HFFc6 (cell line): Measurements from ENCODE around the gene ATRN. TPM values are rescaled to one million over a fixed set of nuclear protein-coding genes. Genes with fewer than 3 reads are reported as not detected.
"Not testable (repeated sequence)": the region's sequence is repeated elsewhere in the genome, so short reads cannot be mapped to it uniquely, and the experiment has no call there.

Source experiments
- DNase-seq: peaks from one replicate; pipeline ENCODE4 v3.0.0-alpha.2; 2018
- H3K27ac Mint-ChIP-seq: 2 replicates; pipeline ENCODE4 v1.8.0; 2020; ENCODE audit warnings: mild to moderate bottlenecking, mixed read lengths
- H3K27me3 Mint-ChIP-seq: 2 replicates; pipeline ENCODE4 v1.8.0; 2021; ENCODE audit warnings: mild to moderate bottlenecking, moderate library complexity, mixed read lengths; ENCODE audit not compliant: insufficient read depth
- H3K36me3 Mint-ChIP-seq: 2 replicates; pipeline ENCODE4 v1.8.0; 2021; ENCODE audit warnings: low read depth, mixed read lengths
- H3K4me1 Mint-ChIP-seq: 2 replicates; pipeline ENCODE4 v1.8.0; 2020; ENCODE audit warnings: low read depth, mixed read lengths
- H3K4me3 Mint-ChIP-seq: 2 replicates; pipeline ENCODE4 v1.8.0; 2020; ENCODE audit warnings: mild to moderate bottlenecking, moderate library complexity, mixed read lengths
- H3K9me3 Mint-ChIP-seq: 2 replicates; pipeline ENCODE4 v1.8.0; 2020; ENCODE audit warnings: mild to moderate bottlenecking, mixed read lengths
- total RNA-seq, 6 experiments: library from RNA; stranded (reverse); fragmentation: NEBNext Ultra II Directional; extraction: Animal tissue kit (Norgen Biotek cat#: 25700); gene quantifications; 2 replicates in 1 of 6; 3 replicates in 5 of 6; pipeline ENCODE4 v1.2.3, GENCODE V29; 2021
- TF ChIP-seq, protein P1 (sequence below): fragments of 200-600 bp; sonication (generic); IDR thresholded peaks from 2 replicates; pipeline ENCODE4 v1.5.0; 2021; ENCODE audit warnings: antibody characterized with exemption, mild to moderate bottlenecking

Gene ATRN
- total RNA-seq, 6 experiments from 2014 or later, result 27.5 to 33.0 (median 29.6) TPM

GRCh38 chr20:3471397-3472021 is 691 bp downstream of the ATRN start:
- Mint-ChIP-seq H3K9me3 (no peaks in the 10 kb centered on the region), H3K27me3 (peaks cover 3% of the 10 kb centered on the region), H3K27ac (peak overlapping the region; percentile 58), H3K4me1 (peaks cover 26% of the 10 kb centered on the region), H3K4me3 (peak overlapping the region; percentile 91), H3K36me3 (no peaks in the 10 kb centered on the region)
- TF ChIP-seq, protein P1, sequence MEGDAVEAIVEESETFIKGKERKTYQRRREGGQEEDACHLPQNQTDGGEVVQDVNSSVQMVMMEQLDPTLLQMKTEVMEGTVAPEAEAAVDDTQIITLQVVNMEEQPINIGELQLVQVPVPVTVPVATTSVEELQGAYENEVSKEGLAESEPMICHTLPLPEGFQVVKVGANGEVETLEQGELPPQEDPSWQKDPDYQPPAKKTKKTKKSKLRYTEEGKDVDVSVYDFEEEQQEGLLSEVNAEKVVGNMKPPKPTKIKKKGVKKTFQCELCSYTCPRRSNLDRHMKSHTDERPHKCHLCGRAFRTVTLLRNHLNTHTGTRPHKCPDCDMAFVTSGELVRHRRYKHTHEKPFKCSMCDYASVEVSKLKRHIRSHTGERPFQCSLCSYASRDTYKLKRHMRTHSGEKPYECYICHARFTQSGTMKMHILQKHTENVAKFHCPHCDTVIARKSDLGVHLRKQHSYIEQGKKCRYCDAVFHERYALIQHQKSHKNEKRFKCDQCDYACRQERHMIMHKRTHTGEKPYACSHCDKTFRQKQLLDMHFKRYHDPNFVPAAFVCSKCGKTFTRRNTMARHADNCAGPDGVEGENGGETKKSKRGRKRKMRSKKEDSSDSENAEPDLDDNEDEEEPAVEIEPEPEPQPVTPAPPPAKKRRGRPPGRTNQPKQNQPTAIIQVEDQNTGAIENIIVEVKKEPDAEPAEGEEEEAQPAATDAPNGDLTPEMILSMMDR, result no peak
- DNase-seq, result no peak

DNA sequence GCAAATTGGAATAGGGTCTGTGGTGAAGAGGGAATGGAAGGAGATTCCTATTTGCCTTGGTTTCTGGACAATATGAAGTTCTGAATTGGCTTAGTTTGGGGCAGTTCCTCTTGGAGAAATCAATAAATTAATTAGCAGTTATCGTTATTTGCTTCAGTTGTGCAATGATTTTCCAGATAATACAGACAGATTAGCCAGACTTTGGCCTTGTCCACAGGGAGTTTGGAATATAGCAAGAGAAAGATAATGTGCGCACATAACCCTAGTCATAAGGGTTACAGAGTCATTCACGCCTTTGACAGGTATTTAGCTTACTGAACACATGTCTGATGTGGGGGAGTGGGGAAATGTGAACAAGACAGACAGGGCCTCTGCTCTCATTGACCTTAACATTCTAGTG is 1.3 kb downstream of the ATRN start:
- H3K4me3 Mint-ChIP-seq, result peak overlapping the region; percentile 91
- H3K4me1 Mint-ChIP-seq, result peaks cover 26% of the 10 kb centered on the region
- H3K36me3 Mint-ChIP-seq, result no peaks in the 10 kb centered on the region
- H3K27me3 Mint-ChIP-seq, result peaks cover 3% of the 10 kb centered on the region
- TF ChIP-seq, protein P1, result no peak
- H3K9me3 Mint-ChIP-seq, result no peaks in the 10 kb centered on the region
- no peak for DNase-seq
- no peak overlapping the region for H3K27ac Mint-ChIP-seq

GRCh38 chr20:3473324-3473723 is 2.5 kb downstream of the ATRN start:
- TF ChIP-seq, protein P1, result no peak
- Mint-ChIP-seq H3K36me3 (no peaks in the 10 kb centered on the region), H3K27me3 (peaks cover 3% of the 10 kb centered on the region), H3K4me1 (peaks cover 26% of the 10 kb centered on the region), H3K9me3 (no peaks in the 10 kb centered on the region), H3K27ac (no peak overlapping the region), H3K4me3 (peak overlapping the region; percentile 20; the same call in 1 of the 2 replicates)
- DNase-seq, result no peak

- H3K36me3 Mint-ChIP-seq, result no peaks in the 10 kb centered on the region
- TF ChIP-seq, protein P1, result no peak
- no peaks in the 10 kb centered on the region; the same call in none of the 2 replicates for H3K27me3 Mint-ChIP-seq
- no peak for DNase-seq
- no peaks in the 10 kb centered on the region for H3K9me3 Mint-ChIP-seq
- H3K4me3 Mint-ChIP-seq, result no peak overlapping the region
- H3K4me1 Mint-ChIP-seq, result peaks cover 32% of the 10 kb centered on the region
- no peak overlapping the region for H3K27ac Mint-ChIP-seq
Observed at GRCh38 chr20:3473944-3474343, 3.1 kb downstream of the ATRN start.

- H3K27me3 Mint-ChIP-seq, H3K4me3 Mint-ChIP-seq, H3K36me3 Mint-ChIP-seq, H3K27ac Mint-ChIP-seq, H3K9me3 Mint-ChIP-seq, DNase-seq: not testable (repeated sequence)
- peaks cover 43% of the 10 kb centered on the region for H3K4me1 Mint-ChIP-seq
Observed at GRCh38 chr20:3477003-3477860, 6.4 kb downstream of the ATRN start.
